ENCODE data around the gene MPND.

DNA sequence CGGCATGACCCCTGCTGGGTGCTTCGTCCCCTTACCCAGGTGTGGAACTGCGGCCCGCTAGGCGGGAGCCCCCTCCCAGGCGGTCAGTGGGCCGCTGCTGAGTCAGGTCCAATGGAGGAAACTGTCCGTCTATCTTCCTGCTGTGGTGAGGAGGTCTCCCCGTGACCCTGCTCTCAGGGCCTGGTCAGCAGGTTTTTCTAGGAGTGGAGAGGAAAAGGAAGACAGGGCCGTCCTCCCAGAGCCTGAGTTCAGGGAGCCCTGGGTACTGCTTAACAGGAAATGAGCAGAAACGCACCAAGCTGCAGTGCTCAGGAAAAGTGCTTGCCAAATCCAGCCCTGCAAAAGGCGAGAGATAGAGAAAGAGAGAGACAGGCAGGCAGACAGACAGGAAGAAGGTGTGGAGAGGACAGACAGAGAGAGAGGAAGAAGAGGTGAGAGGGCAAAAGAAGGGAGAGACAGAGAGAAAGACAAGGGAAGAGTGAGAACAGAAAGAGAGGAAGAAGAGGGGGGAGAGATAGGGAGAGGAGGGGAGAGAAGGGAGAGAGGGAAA is 46.7 kb downstream of the MPND start:
- TF ChIP-seq, protein P1, sequence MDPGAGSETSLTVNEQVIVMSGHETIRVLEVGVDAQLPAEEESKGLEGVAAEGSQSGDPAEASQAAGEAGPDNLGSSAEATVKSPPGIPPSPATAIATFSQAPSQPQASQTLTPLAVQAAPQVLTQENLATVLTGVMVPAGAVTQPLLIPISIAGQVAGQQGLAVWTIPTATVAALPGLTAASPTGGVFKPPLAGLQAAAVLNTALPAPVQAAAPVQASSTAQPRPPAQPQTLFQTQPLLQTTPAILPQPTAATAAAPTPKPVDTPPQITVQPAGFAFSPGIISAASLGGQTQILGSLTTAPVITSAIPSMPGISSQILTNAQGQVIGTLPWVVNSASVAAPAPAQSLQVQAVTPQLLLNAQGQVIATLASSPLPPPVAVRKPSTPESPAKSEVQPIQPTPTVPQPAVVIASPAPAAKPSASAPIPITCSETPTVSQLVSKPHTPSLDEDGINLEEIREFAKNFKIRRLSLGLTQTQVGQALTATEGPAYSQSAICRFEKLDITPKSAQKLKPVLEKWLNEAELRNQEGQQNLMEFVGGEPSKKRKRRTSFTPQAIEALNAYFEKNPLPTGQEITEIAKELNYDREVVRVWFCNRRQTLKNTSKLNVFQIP (CRISPR knock-in tag; IDR thresholded peaks at IDR 0.05; ENCODE audit: borderline replicate concordance, low read depth): no peak
- no peak for TF ChIP-seq ARNTL (CRISPR knock-in tag; IDR thresholded peaks at IDR 0.05; ENCODE audit: borderline replicate concordance, low read depth)
- TF ChIP-seq, protein P2, sequence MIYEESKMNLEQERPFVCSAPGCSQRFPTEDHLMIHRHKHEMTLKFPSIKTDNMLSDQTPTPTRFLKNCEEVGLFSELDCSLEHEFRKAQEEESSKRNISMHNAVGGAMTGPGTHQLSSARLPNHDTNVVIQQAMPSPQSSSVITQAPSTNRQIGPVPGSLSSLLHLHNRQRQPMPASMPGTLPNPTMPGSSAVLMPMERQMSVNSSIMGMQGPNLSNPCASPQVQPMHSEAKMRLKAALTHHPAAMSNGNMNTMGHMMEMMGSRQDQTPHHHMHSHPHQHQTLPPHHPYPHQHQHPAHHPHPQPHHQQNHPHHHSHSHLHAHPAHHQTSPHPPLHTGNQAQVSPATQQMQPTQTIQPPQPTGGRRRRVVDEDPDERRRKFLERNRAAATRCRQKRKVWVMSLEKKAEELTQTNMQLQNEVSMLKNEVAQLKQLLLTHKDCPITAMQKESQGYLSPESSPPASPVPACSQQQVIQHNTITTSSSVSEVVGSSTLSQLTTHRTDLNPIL (CRISPR knock-in tag; IDR thresholded peaks at IDR 0.05; ENCODE audit: low read depth): no peak
